K562 (cell line): Measurements from ENCODE around the gene ATG4D. TPM values are rescaled to one million over a fixed set of nuclear protein-coding genes. Genes with fewer than 3 reads are reported as not detected.

Experiments
- BRD4 ChIP-seq: fragments of 200-600 bp; sonication (generic); IDR thresholded peaks from 2 replicates; pipeline ENCODE4 v1.6.1; 2017; ENCODE audit warnings: inconsistent platforms
- CXXC5 ChIP-seq: fragments of 250-450 bp; sonication (Bioruptor Pico); IDR thresholded peaks from 2 replicates; pipeline ENCODE4 v1.8.0; 2022; ENCODE audit warnings: inconsistent platforms, mild to moderate bottlenecking, moderate library complexity
- GABPB1 ChIP-seq: sonication (generic); formaldehyde crosslinking; IDR thresholded peaks from 2 replicates; pipeline ENCODE4 v1.8.0; 2022; ENCODE audit warnings: mild to moderate bottlenecking, missing genetic modification reagents
- MCM3 ChIP-seq: fragments of 450-650 bp; IDR thresholded peaks from 2 replicates; pipeline ENCODE4 v1.6.1; 2016
- POLR2B ChIP-seq: fragments of 450-650 bp; IDR thresholded peaks from 2 replicates; pipeline ENCODE4 v1.6.1; 2018; ENCODE audit warnings: low read depth; ENCODE audit not compliant: partially characterized antibody
- PPARD ChIP-seq: fragments of 250-450 bp; sonication (Bioruptor Pico); IDR thresholded peaks from 2 replicates; pipeline ENCODE4 v1.8.0; 2022; ENCODE audit warnings: inconsistent platforms, mild to moderate bottlenecking, moderate library complexity
- SAFB2 ChIP-seq: fragments of 200-400 bp; formaldehyde crosslinking; IDR thresholded peaks from 2 replicates; pipeline ENCODE4 v1.6.1; 2018; ENCODE audit warnings: borderline replicate concordance, low read length, low read depth, moderate library complexity; ENCODE audit not compliant: severe bottlenecking
- SMAD4 ChIP-seq: fragments of 250-450 bp; sonication (Bioruptor Pico); conservative IDR thresholded peaks from 2 replicates; pipeline ENCODE4 v1.8.0; 2021; ENCODE audit warnings: inconsistent platforms, mild to moderate bottlenecking, moderate library complexity
- SMARCE1 ChIP-seq: fragments of 450-650 bp; IDR thresholded peaks from 2 replicates; pipeline ENCODE4 v1.7.1; 2016; ENCODE audit warnings: mild to moderate bottlenecking
- SP2 ChIP-seq: IDR thresholded peaks from 2 replicates; pipeline ENCODE4 v1.6.1; 2011; ENCODE audit warnings: mild to moderate bottlenecking, low read depth, low read length, moderate library complexity; ENCODE audit not compliant: poor library complexity, severe bottlenecking; ENCODE audit errors: extremely low read depth
- TBP ChIP-seq: optimal IDR thresholded peaks from 2 replicates; pipeline ENCODE3; 2011; ENCODE audit warnings: low read depth, low read length, improper control_type of control experiment
- ZFP36 ChIP-seq: fragments of 150-350 bp; IDR thresholded peaks from 2 replicates; pipeline ENCODE4 v1.6.1; 2018; ENCODE audit warnings: low read length, low read depth; ENCODE audit not compliant: partially characterized antibody
- ZNF174 ChIP-seq: fragments of 250-450 bp; sonication (Bioruptor Pico); IDR thresholded peaks from 2 replicates; pipeline ENCODE4 v1.4.0; 2020; ENCODE audit warnings: mild to moderate bottlenecking
- ZNF212 ChIP-seq: fragments of 450-650 bp; formaldehyde crosslinking; IDR thresholded peaks from 2 replicates; pipeline ENCODE4 v1.4.0; 2020; ENCODE audit warnings: mild to moderate bottlenecking
- ZNF311 ChIP-seq: fragments of 250-450 bp; sonication (Bioruptor Pico); IDR thresholded peaks from 2 replicates; pipeline ENCODE4 v1.4.0; 2020; ENCODE audit warnings: mild to moderate bottlenecking, moderate library complexity
- polyA plus RNA-seq, 8 experiments: library from polyadenylated mRNA; depleted of rRNA in 4 of 8; stranded (reverse) in 5 of 8; unstranded in 3 of 8; fragments of >200 nt; fragmentation: Nextera tagmentation in 2 of 8; fragmentation: Illumina TruSeq in 1 of 8; extraction: Ambion mirVana in 2 of 8; extraction: Trizol in 1 of 8; gene quantifications; 2 replicates each; pipeline versions ENCODE4 v1.2.1 to v1.2.3, GENCODE V29; 2011 to 2014; ENCODE audit warnings: inconsistent platforms in 1 of 8, missing spikeins in 1 of 8
- total RNA-seq, 7 experiments: library from RNA; depleted of rRNA in 6 of 7; stranded (reverse); fragments of >200 nt in 6 of 7; fragmentation: Illumina TruSeq in 2 of 7; extraction: Trizol in 2 of 7; gene quantifications; 2 replicates each; pipeline versions ENCODE4 v1.2.1 to v1.2.3, GENCODE V29; 2011 to 2021; ENCODE audit warnings: low replicate concordance in 1 of 7
- TF ChIP-seq, protein P1 (sequence below): fragments of 200-600 bp; sonication (generic); IDR thresholded peaks from one replicate; pipeline ENCODE4 v1.6.1; 2012; ENCODE audit warnings: mild to moderate bottlenecking, low read depth, low read length, inconsistent platforms
- TF ChIP-seq, protein P2 (sequence below): fragments of 250-450 bp; sonication (Bioruptor Pico); IDR thresholded peaks from 2 replicates; pipeline ENCODE4 v1.5.0; 2020; ENCODE audit warnings: mild to moderate bottlenecking

The ATG4D gene
- total and polyA plus RNA-seq, 9 of the 15 experiments (the other 6 are each of a cell fraction or from before 2014, with no cell fraction given), result 0.51 to 66.1 (median 22.9) TPM

DNA sequence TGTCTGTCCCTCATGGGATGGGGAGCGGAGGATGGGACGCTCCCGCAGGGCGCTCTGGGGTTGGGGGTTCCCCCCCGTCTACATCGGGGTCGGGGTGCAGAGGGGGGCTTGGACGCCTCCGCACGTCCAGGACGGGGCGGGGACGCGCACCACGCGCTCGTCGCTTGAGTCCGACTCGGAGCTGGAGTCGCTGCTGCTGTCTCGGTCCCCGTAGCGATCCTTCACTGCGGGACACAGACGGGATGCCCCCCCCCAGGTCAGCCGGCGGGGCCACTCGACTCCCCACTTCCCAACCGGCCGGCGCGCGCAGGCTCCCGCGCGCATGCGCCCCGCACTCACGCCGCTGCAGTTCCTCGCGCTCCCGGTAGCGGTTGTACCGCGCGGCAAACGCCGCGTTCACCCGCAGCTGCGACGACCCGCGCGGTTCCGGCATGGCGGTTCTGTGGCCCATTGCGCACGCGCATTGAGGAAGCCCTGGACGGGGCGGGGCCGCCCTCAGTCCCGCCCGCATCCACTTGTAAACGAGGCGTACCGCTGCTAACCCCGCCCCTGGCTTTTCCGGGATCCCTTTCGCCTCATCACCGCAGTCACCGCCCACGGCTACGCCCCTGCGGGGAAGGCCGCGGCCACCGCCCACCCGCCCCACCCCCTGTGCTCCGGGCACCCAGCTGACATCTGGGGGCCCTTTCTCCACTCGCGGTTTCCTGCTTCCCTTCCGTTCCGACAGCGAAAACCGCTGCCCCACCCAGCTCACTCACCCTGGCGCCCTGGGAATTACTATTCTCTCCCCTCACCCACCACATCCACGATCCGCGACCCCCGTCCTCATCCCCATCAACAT lies 22.1 kb downstream of the ATG4D start, which contains the start of gene KRI1 (continued):
- TF ChIP-seq, protein P1, sequence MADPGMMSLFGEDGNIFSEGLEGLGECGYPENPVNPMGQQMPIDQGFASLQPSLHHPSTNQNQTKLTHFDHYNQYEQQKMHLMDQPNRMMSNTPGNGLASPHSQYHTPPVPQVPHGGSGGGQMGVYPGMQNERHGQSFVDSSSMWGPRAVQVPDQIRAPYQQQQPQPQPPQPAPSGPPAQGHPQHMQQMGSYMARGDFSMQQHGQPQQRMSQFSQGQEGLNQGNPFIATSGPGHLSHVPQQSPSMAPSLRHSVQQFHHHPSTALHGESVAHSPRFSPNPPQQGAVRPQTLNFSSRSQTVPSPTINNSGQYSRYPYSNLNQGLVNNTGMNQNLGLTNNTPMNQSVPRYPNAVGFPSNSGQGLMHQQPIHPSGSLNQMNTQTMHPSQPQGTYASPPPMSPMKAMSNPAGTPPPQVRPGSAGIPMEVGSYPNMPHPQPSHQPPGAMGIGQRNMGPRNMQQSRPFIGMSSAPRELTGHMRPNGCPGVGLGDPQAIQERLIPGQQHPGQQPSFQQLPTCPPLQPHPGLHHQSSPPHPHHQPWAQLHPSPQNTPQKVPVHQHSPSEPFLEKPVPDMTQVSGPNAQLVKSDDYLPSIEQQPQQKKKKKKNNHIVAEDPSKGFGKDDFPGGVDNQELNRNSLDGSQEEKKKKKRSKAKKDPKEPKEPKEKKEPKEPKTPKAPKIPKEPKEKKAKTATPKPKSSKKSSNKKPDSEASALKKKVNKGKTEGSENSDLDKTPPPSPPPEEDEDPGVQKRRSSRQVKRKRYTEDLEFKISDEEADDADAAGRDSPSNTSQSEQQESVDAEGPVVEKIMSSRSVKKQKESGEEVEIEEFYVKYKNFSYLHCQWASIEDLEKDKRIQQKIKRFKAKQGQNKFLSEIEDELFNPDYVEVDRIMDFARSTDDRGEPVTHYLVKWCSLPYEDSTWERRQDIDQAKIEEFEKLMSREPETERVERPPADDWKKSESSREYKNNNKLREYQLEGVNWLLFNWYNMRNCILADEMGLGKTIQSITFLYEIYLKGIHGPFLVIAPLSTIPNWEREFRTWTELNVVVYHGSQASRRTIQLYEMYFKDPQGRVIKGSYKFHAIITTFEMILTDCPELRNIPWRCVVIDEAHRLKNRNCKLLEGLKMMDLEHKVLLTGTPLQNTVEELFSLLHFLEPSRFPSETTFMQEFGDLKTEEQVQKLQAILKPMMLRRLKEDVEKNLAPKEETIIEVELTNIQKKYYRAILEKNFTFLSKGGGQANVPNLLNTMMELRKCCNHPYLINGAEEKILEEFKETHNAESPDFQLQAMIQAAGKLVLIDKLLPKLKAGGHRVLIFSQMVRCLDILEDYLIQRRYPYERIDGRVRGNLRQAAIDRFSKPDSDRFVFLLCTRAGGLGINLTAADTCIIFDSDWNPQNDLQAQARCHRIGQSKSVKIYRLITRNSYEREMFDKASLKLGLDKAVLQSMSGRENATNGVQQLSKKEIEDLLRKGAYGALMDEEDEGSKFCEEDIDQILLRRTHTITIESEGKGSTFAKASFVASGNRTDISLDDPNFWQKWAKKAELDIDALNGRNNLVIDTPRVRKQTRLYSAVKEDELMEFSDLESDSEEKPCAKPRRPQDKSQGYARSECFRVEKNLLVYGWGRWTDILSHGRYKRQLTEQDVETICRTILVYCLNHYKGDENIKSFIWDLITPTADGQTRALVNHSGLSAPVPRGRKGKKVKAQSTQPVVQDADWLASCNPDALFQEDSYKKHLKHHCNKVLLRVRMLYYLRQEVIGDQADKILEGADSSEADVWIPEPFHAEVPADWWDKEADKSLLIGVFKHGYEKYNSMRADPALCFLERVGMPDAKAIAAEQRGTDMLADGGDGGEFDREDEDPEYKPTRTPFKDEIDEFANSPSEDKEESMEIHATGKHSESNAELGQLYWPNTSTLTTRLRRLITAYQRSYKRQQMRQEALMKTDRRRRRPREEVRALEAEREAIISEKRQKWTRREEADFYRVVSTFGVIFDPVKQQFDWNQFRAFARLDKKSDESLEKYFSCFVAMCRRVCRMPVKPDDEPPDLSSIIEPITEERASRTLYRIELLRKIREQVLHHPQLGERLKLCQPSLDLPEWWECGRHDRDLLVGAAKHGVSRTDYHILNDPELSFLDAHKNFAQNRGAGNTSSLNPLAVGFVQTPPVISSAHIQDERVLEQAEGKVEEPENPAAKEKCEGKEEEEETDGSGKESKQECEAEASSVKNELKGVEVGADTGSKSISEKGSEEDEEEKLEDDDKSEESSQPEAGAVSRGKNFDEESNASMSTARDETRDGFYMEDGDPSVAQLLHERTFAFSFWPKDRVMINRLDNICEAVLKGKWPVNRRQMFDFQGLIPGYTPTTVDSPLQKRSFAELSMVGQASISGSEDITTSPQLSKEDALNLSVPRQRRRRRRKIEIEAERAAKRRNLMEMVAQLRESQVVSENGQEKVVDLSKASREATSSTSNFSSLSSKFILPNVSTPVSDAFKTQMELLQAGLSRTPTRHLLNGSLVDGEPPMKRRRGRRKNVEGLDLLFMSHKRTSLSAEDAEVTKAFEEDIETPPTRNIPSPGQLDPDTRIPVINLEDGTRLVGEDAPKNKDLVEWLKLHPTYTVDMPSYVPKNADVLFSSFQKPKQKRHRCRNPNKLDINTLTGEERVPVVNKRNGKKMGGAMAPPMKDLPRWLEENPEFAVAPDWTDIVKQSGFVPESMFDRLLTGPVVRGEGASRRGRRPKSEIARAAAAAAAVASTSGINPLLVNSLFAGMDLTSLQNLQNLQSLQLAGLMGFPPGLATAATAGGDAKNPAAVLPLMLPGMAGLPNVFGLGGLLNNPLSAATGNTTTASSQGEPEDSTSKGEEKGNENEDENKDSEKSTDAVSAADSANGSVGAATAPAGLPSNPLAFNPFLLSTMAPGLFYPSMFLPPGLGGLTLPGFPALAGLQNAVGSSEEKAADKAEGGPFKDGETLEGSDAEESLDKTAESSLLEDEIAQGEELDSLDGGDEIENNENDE, result no peak
- TF ChIP-seq POLR2B, result peak; percentile 81
- peak; percentile 62 for TF ChIP-seq TBP
- TF ChIP-seq ZNF174 (CRISPR knock-in tag), result no peak
- TF ChIP-seq, protein P2, sequence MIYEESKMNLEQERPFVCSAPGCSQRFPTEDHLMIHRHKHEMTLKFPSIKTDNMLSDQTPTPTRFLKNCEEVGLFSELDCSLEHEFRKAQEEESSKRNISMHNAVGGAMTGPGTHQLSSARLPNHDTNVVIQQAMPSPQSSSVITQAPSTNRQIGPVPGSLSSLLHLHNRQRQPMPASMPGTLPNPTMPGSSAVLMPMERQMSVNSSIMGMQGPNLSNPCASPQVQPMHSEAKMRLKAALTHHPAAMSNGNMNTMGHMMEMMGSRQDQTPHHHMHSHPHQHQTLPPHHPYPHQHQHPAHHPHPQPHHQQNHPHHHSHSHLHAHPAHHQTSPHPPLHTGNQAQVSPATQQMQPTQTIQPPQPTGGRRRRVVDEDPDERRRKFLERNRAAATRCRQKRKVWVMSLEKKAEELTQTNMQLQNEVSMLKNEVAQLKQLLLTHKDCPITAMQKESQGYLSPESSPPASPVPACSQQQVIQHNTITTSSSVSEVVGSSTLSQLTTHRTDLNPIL (CRISPR knock-in tag), result no peak
- TF ChIP-seq CXXC5 (CRISPR knock-in tag), result peak; percentile 94
- TF ChIP-seq ZFP36, result no peak
- no peak for TF ChIP-seq ZNF311 (CRISPR knock-in tag)
- no peak for TF ChIP-seq SAFB2
- no peak for TF ChIP-seq BRD4
- TF ChIP-seq GABPB1 (CRISPR knock-in tag), result peak; percentile 78
- no peak for TF ChIP-seq SP2
- TF ChIP-seq PPARD (CRISPR knock-in tag), result no peak
- TF ChIP-seq MCM3, result no peak
- peak; percentile 59; the same call in 1 of the 2 replicates for TF ChIP-seq SMAD4
- no peak for TF ChIP-seq SMARCE1
- TF ChIP-seq ZNF212 (CRISPR knock-in tag), result no peak
